Activated CD8-positive, alpha-beta T cell treated with anti-CD3 and anti-CD28 coated beads for 36 hours (primary cell): ENCODE results near the gene ZDHHC17. TPM values are rescaled to one million over a fixed set of nuclear protein-coding genes. Genes with fewer than 3 reads are reported as not detected.

ENCODE experiments used
- ATAC-seq: fragments of 200-7000 bp; cut with Tn5 transposase; one replicate; pipeline ENCODE4 v1.10.0; 2021; ENCODE audit warnings: mild to moderate bottlenecking, moderate library complexity
- CTCF ChIA-PET: fragments of 350-600 bp; sonication (Branson Sonifier 250); formaldehyde crosslinking; loops from one replicate; lab custom pipeline; 2021; ENCODE audit warnings: antibody characterized with exemption; lab: Charles Lee
- POLR2A ChIA-PET: fragments of 350-600 bp; sonication (Branson Sonifier 250); formaldehyde crosslinking; loops from one replicate; lab custom pipeline; 2021; ENCODE audit warnings: antibody characterized with exemption; lab: Charles Lee
- DNase-seq: peaks from one replicate; pipeline ENCODE4 v3.0.0-alpha.2; 2020
- H3K27ac Mint-ChIP-seq: one replicate; pipeline ENCODE4 v1.8.0; 2021; ENCODE audit warnings: mild to moderate bottlenecking, mixed read lengths
- H3K27me3 Mint-ChIP-seq: one replicate; pipeline ENCODE4 v1.8.0; 2021; ENCODE audit warnings: mixed read lengths
- H3K36me3 Mint-ChIP-seq: one replicate; pipeline ENCODE4 v1.8.0; 2021; ENCODE audit warnings: low read depth, mixed read lengths
- H3K4me1 Mint-ChIP-seq: one replicate; pipeline ENCODE4 v1.8.0; 2021; ENCODE audit warnings: low read depth, mixed read lengths
- H3K4me3 Mint-ChIP-seq: one replicate; pipeline ENCODE4 v1.8.0; 2021; ENCODE audit warnings: mild to moderate bottlenecking, moderate library complexity, mixed read lengths
- H3K9me3 Mint-ChIP-seq: one replicate; pipeline ENCODE4 v1.8.0; 2021; ENCODE audit warnings: mixed read lengths
- CTCF ChIP-seq: fragments of 200-600 bp; IDR thresholded peaks from one replicate; pipeline ENCODE4 v1.8.0; 2022; ENCODE audit warnings: antibody characterized with exemption, mild to moderate bottlenecking
- intact Hi-C: fragments of 100-400 bp; cut with micrococcal nuclease; formaldehyde crosslinking; loops from one replicate; pipeline ENCODE4 v1.10.0; 2022
- total RNA-seq, 2 experiments: library from RNA; stranded (reverse); gene quantifications; one replicate each; pipeline ENCODE4 v1.2.3, GENCODE V29; 2021

ZDHHC17 gene
- total RNA-seq, 2 experiments from 2014 or later = 20.8 to 22.4 TPM

- Mint-ChIP-seq H3K9me3 (peaks cover 2% of the 10 kb centered on the region), H3K4me3 (no peak overlapping the region), H3K27ac (peak overlapping the region; percentile 68), H3K4me1 (peaks cover 10% of the 10 kb centered on the region), H3K36me3 (no peaks in the 10 kb centered on the region), H3K27me3 (peaks cover 4% of the 10 kb centered on the region)
- intact Hi-C loops = no loop called here
- ATAC-seq = peak; percentile 75
- no peak for TF ChIP-seq CTCF
- POLR2A ChIA-PET = interaction anchor here (0.9 to 1.4 kb wide), 2 partner anchors 8 to 10 kb away, joined by 3 to 7 read pairs; no protein-coding TSS in a partner anchor
- CTCF ChIA-PET = no interaction called here
- DNase-seq = peak; percentile 82
Measured at GRCh38 chr12:76890151-76891143, 126.5 kb downstream of the ZDHHC17 start.

- DNase-seq (no peak), ATAC-seq (no peak)
- intact Hi-C loops = no loop called here
- H3K27me3 Mint-ChIP-seq = peaks cover 4% of the 10 kb centered on the region
- no peak overlapping the region for H3K27ac Mint-ChIP-seq
- ChIA-PET POLR2A (interaction anchor here (0.5 to 1.4 kb wide), 3 partner anchors 12 to 359 kb away, joined by 3 to 7 read pairs (median 6); no protein-coding TSS in a partner anchor), CTCF (no interaction called here)
- peaks cover 10% of the 10 kb centered on the region for H3K4me1 Mint-ChIP-seq
- peaks cover 2% of the 10 kb centered on the region for H3K9me3 Mint-ChIP-seq
- H3K4me3 Mint-ChIP-seq = no peak overlapping the region
- TF ChIP-seq CTCF = no peak
- H3K36me3 Mint-ChIP-seq = no peaks in the 10 kb centered on the region
Measured at GRCh38 chr12:76891609-76892008, 127.7 kb downstream of the ZDHHC17 start.

DNA sequence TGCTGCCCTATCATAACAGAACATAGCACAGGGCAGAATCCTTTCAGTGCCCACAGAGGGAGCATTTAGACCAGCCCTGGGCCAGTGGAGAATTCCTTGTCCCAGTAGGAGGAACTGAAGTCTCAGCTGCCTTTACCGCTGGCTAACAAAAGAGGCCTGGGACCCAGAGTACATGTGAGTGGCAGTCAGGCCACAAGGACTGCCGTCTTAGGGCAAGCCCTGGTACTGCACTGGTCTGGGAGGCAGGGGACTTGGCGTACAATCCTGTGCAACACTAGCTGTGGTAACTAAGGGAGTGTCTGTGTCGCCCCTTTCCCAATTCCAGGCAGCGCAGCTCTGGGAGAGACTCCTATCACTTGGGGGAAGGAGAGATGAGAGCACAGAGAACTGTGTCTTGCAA, 131.9 kb downstream of the ZDHHC17 start:
- CTCF ChIA-PET = no interaction called here

DNA sequence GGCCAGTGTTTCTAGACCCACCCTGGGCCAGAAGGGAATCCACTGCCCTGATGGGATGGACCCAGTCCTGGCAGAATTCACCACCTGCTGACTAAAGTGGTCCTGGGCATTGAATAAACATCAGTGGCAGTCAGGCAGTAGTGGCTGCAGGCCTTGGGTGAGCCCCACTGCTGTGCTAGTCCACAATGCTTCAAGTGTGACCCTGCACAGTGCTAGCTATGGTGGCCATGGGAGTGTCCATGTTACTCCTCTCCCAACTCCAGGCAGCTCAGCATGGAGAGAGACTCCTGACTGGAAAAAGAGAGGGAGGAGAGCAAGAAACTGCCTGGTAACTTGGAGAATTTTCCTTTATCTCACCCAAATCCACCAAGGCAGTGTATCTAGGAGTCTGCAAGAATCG, 132.4 kb downstream of the ZDHHC17 start:
- CTCF ChIA-PET = no interaction called here
- POLR2A ChIA-PET = no interaction called here
- intact Hi-C loops = no loop called here
- no peaks in the 10 kb centered on the region for H3K4me1 Mint-ChIP-seq
- no peak for DNase-seq
- peaks cover 2% of the 10 kb centered on the region for H3K9me3 Mint-ChIP-seq
- no peak for TF ChIP-seq CTCF
- ATAC-seq = no peak
- H3K4me3 Mint-ChIP-seq = no peak overlapping the region
- H3K27ac Mint-ChIP-seq = no peak overlapping the region
- peaks cover 2% of the 10 kb centered on the region for H3K27me3 Mint-ChIP-seq
- H3K36me3 Mint-ChIP-seq = no peaks in the 10 kb centered on the region

More for the DNA sequence above, 131.9 kb downstream of the ZDHHC17 start:
- Mint-ChIP-seq H3K9me3 (peaks cover 2% of the 10 kb centered on the region), H3K4me1 (peaks cover 3% of the 10 kb centered on the region), H3K27me3 (peaks cover 2% of the 10 kb centered on the region), H3K36me3 (no peaks in the 10 kb centered on the region), H3K4me3 (no peak overlapping the region), H3K27ac (no peak overlapping the region)
- no peak for TF ChIP-seq CTCF
- ATAC-seq (no peak), DNase-seq (no peak)
- POLR2A ChIA-PET = no interaction called here
- intact Hi-C loops = no loop called here

DNA sequence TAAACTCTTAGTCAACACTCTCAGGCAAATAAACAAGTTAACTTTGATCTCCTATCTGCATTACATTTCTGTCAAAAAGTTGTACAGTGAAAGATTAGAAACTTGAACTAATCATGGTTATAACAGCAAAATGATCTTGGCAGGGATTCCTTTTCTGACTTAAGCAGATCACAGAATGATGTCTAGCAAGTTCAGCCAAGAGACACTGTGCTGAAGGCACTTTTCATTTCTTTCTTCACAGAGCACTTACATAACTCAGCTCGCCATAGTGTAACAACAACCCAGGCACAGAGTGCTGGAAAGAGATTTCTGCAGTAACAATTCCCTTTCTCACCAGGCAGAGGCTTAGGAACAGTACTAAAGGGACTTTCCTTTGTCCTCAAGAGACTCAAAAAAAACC, 134.5 kb downstream of the ZDHHC17 start:
- Mint-ChIP-seq H3K4me1 (peaks cover 9% of the 10 kb centered on the region), H3K27ac (no peak overlapping the region), H3K4me3 (no peak overlapping the region), H3K27me3 (no peaks in the 10 kb centered on the region), H3K9me3 (peaks cover 2% of the 10 kb centered on the region), H3K36me3 (no peaks in the 10 kb centered on the region)
- intact Hi-C loops = no loop called here
- ATAC-seq (no peak), DNase-seq (no peak)
- ChIA-PET CTCF (no interaction called here), POLR2A (no interaction called here)
- TF ChIP-seq CTCF = no peak
